ENCODE measurements around the gene GPC5. TPM values are rescaled to one million over a fixed set of nuclear protein-coding genes. Genes with fewer than 3 reads are reported as not detected.

GPC5 gene
- total and polyA plus RNA-seq, 2 of the 8 experiments (the other 6 are each of a cell fraction or from before 2014, with no cell fraction given): 0.20 to 0.39 TPM

DNA sequence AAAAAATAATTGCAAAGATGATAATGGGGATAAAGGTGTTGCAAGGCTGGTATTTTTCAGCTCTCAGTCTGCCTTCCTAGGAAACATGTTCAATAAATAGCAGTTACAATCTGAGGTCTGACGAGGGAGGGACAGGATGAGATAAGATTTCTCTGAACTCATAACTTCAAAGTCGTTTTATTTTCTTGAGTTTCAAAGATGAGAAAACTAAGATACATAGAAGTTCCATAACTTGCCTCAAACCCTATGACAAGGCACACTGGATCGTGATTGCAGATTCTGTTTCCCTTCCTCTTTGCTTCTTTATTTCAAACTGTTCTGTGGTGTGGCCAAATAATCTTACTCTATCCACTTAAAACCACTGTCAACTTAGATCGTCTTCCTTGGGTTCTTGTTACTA is 327.2 kb downstream of the GPC5 start (continued):
- no peak for TF ChIP-seq TEAD4 (IDR thresholded peaks at IDR 0.05; ENCODE audit: low read depth, low read length)

All from H1 (cell line).